Tibial nerve (tissue), 4 donors: ENCODE data around the gene C12orf75.

Experiments
- CTCF ChIP-seq, 5 experiments: fragments of 200-600 bp in 3 of 5; fragments of 450-650 bp in 2 of 5; sonication (generic) in 3 of 5; IDR thresholded peaks; one replicate each; pipeline ENCODE4 v1.5.1; 2016 to 2019; ENCODE audit warnings: antibody characterized with exemption in 5 of 5, mild to moderate bottlenecking in 3 of 5, moderate library complexity in 2 of 5
- EP300 ChIP-seq, 2 donors: sonication (generic); formaldehyde crosslinking; IDR thresholded peaks; one replicate each; pipeline ENCODE4 v1.6.1; 2017; ENCODE audit warnings: antibody characterized with exemption in 2 of 2, mild to moderate bottlenecking in 1 of 2
- POLR2A ChIP-seq, 2 donors: fragments of 450-650 bp; IDR thresholded peaks; one replicate each; pipeline ENCODE4 v1.6.1; 2017; ENCODE audit warnings: antibody characterized with exemption in 2 of 2, mild to moderate bottlenecking in 2 of 2, moderate library complexity in 2 of 2

- TF ChIP-seq CTCF (IDR thresholded peaks at IDR 0.05) (no peak), POLR2A (IDR thresholded peaks at IDR 0.05) (no peak), EP300 (IDR thresholded peaks at IDR 0.05) (no peak)
Measured at GRCh38 chr12:105287408-105287807, 43.1 kb upstream of the C12orf75 start.
